ENCODE data around the gene FEM1A.

DNA sequence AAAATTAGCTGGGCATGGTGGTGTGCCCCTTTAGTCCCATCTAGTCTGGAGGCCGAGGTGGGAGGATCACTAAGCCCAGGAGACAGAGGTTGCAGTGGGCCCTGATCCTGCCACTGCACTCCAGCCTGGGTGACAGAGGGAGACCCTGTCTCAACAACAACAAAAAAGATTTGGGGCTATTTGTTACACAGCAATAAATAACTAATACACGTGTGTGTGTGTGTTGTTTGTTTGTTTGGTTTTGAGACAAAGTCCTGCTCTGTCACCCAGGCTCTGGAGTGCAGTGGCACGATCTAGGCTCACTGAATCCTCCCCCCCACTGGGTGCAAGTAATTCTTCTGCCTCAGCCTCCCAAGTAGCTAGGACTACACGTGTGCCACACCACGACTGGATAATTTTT, 32.9 kb upstream of the FEM1A start:
- TF ChIP-seq TAF1 (IDR thresholded peaks at IDR 0.05; ENCODE audit: borderline replicate concordance, low read depth, low read length) (no peak), POLR2AphosphoS5 (IDR thresholded peaks at IDR 0.05; ENCODE audit: low read depth, low read length) (no peak)
